ENCODE results near the gene ZNF518B. TPM values are rescaled to one million over a fixed set of nuclear protein-coding genes. Genes with fewer than 3 reads are reported as not detected.
A peak's percentile ranks its signal among the peaks of the same experiment; 100 is the strongest.

The ZNF518B gene
- polyA plus RNA-seq, 1 of the 3 experiments (the other 2 are of a cell fraction): 3.1 TPM

DNA sequence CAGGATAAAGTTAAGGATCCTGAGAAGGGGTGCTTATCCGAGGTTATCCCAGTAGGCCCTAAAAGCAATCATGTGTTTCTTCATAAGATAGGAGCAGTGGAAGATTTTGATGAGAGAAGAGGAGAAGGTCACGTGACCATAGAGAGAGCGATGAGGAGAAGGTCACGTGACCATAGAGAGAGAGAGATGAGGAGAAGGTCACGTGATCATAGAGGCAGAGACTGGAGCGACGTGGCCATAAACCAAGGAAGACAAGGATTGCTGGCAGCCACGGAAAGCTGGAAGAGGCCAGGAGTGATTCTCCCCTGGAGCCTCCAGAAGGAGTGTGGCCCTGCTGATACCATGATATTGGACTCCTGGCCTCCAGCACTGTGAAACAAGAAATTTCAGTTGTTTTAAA, 38.4 kb upstream of the ZNF518B start:
- no peaks in the 10 kb centered on the region for H3K79me2 ChIP-seq (ENCODE audit: insufficient read depth)
- no peak overlapping the region for H3K4me2 ChIP-seq
- CTCF ChIA-PET: interaction anchor here (1.1 to 1.9 kb wide), 3 partner anchors 35 to 337 kb away, joined by 3 to 7 read pairs (median 5); no protein-coding TSS in a partner anchor
- no peaks in the 10 kb centered on the region for H4K20me1 ChIP-seq (ENCODE audit: insufficient read depth)
- no peaks in the 10 kb centered on the region for H3K9me3 ChIP-seq
- no peak overlapping the region for H2AFZ ChIP-seq (ENCODE audit: low read depth)
- no peaks in the 10 kb centered on the region for H3K4me1 ChIP-seq (ENCODE audit: control insufficient read depth in 1 of 2, insufficient read depth in 2 of 2, low read depth in 1 of 2, low read length in 1 of 2)
- 11% methylated on average over 7 of the region's 8 CpGs for WGBS (ENCODE audit: low lambda C conversion rate)
- H3K4me3 ChIP-seq (ENCODE audit: low read depth in 2 of 2, low read length in 1 of 2): no peak overlapping the region
- no peak for DNase-seq
- TF ChIP-seq NRF1 (IDR thresholded peaks at IDR 0.05; ENCODE audit: low read depth, low read length) (no peak), EP300 (IDR thresholded peaks at IDR 0.05; ENCODE audit: borderline replicate concordance in 1 of 2, low read depth in 1 of 2, low read length in 1 of 2) (no peak)
- TF ChIP-seq, protein P1, sequence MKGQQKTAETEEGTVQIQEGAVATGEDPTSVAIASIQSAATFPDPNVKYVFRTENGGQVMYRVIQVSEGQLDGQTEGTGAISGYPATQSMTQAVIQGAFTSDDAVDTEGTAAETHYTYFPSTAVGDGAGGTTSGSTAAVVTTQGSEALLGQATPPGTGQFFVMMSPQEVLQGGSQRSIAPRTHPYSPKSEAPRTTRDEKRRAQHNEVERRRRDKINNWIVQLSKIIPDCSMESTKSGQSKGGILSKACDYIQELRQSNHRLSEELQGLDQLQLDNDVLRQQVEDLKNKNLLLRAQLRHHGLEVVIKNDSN (IDR thresholded peaks at IDR 0.05; ENCODE audit: borderline replicate concordance, low read depth): peak; percentile 54; the same call in 1 of the 2 replicates
- H3K36me3 ChIP-seq (replicated peaks in 1 of 2; ENCODE audit: control insufficient read depth in 1 of 2, insufficient read depth in 2 of 2, low read length in 1 of 2): no peaks in the 10 kb centered on the region
- no peaks in the 10 kb centered on the region for H3K9me2 ChIP-seq
- no peaks in the 10 kb centered on the region for H3F3A ChIP-seq (replicated peaks; ENCODE audit: insufficient read depth)
- H3K27ac ChIP-seq (ENCODE audit: low read depth in 2 of 2, low read length in 1 of 2): no peak overlapping the region
- peaks cover 27% of the 10 kb centered on the region; the same call in 1 of the 2 replicates for H3K27me3 ChIP-seq (ENCODE audit: insufficient read depth)
- no peak overlapping the region for H3K9ac ChIP-seq
- POLR2A ChIA-PET: no interaction called here

DNA sequence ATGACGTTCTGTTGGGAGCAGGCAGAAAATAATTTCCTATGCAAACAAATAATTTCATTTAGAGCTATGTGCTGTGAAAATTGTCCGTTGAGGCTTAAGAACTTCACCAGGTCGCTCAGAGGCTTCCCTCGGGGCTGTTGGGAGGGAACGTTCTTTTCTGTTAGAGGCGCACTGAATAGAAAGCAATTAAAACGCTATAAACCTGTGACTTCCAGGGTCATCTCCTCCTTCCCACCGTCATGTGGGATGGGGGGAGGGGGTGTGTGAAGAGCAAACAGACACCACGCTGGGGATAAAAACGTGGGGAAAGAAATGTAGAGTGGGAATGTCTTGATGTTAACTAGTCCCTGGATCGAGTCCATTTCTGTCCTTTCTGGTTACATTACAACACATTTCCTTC, 35.2 kb upstream of the ZNF518B start:
- ChIA-PET CTCF (interaction anchor here (1.7 kb wide), 1 partner anchor 14 kb away, joined by 3 read pairs; no protein-coding TSS in a partner anchor), POLR2A (no interaction called here)
- H3K9me3 ChIP-seq: no peaks in the 10 kb centered on the region
- H3K4me1 ChIP-seq (ENCODE audit: control insufficient read depth in 1 of 2, insufficient read depth in 2 of 2, low read depth in 1 of 2, low read length in 1 of 2): no peaks in the 10 kb centered on the region
- H3K79me2 ChIP-seq (ENCODE audit: insufficient read depth): no peaks in the 10 kb centered on the region
- H3K4me3 ChIP-seq (ENCODE audit: low read depth in 2 of 2, low read length in 1 of 2): no peak overlapping the region
- no peak overlapping the region for H2AFZ ChIP-seq (ENCODE audit: low read depth)
- 3% methylated on average over 11 of the region's 11 CpGs for WGBS (ENCODE audit: low lambda C conversion rate)
- H4K20me1 ChIP-seq (ENCODE audit: insufficient read depth): no peaks in the 10 kb centered on the region
- no peaks in the 10 kb centered on the region for H3K36me3 ChIP-seq (replicated peaks in 1 of 2; ENCODE audit: control insufficient read depth in 1 of 2, insufficient read depth in 2 of 2, low read length in 1 of 2)
- no peaks in the 10 kb centered on the region for H3K9me2 ChIP-seq
- H3K4me2 ChIP-seq: no peak overlapping the region
- DNase-seq: no peak
- no peaks in the 10 kb centered on the region for H3F3A ChIP-seq (replicated peaks; ENCODE audit: insufficient read depth)
- TF ChIP-seq TEAD4 (IDR thresholded peaks at IDR 0.05; ENCODE audit: borderline replicate concordance, insufficient read depth): no peak
- TF ChIP-seq FOXJ3 (CRISPR knock-in tag; IDR thresholded peaks at IDR 0.05): no peak
- no peak for TF ChIP-seq TAF1 (IDR thresholded peaks at IDR 0.05; ENCODE audit: borderline replicate concordance, low read depth, low read length)
- TF ChIP-seq, protein P1 (IDR thresholded peaks at IDR 0.05; ENCODE audit: borderline replicate concordance, low read depth): no peak
- no peak for TF ChIP-seq JUND (IDR thresholded peaks at IDR 0.05)
- TF ChIP-seq FOXM1 (IDR thresholded peaks at IDR 0.05; ENCODE audit: low read depth): no peak
- TF ChIP-seq MXI1 (IDR thresholded peaks at IDR 0.05; ENCODE audit: low read depth, low read length): no peak
- no peak for TF ChIP-seq SIN3A (IDR thresholded peaks at IDR 0.05; ENCODE audit: borderline replicate concordance, low read depth, low read length)
- no peak for TF ChIP-seq RFX5 (IDR thresholded peaks at IDR 0.05; ENCODE audit: low read length)
- TF ChIP-seq RAD21 (IDR thresholded peaks at IDR 0.05; ENCODE audit: low read length): no peak
- TF ChIP-seq POLR2AphosphoS5 (IDR thresholded peaks at IDR 0.05; ENCODE audit: low read depth, low read length): no peak
- TF ChIP-seq SMC3 (IDR thresholded peaks at IDR 0.05; ENCODE audit: low read depth, low read length): no peak
- no peak for TF ChIP-seq RCOR1 (IDR thresholded peaks at IDR 0.05; ENCODE audit: low read length)
- TF ChIP-seq NFIC (IDR thresholded peaks at IDR 0.05; ENCODE audit: borderline replicate concordance): no peak
- TF ChIP-seq EP300 (IDR thresholded peaks at IDR 0.05; ENCODE audit: borderline replicate concordance in 1 of 2, low read depth in 1 of 2, low read length in 1 of 2): no peak
- no peak for TF ChIP-seq YY1 (IDR thresholded peaks at IDR 0.05; ENCODE audit: low read depth)
- no peak for TF ChIP-seq MEF2A (IDR thresholded peaks at IDR 0.05; ENCODE audit: borderline replicate concordance, low read depth)
- no peak for TF ChIP-seq ELF1 (IDR thresholded peaks at IDR 0.05)
- no peak for TF ChIP-seq EZH2phosphoT487 (IDR thresholded peaks at IDR 0.05; ENCODE audit: borderline replicate concordance, low read depth)
- H3K27me3 ChIP-seq (ENCODE audit: insufficient read depth): peaks cover 10% of the 10 kb centered on the region; the same call in 1 of the 2 replicates
- H3K27ac ChIP-seq (ENCODE audit: low read depth in 2 of 2, low read length in 1 of 2): no peak overlapping the region
- no peak overlapping the region for H3K9ac ChIP-seq
